ENCODE results near the gene RNF123.

Gene RNF123

DNA sequence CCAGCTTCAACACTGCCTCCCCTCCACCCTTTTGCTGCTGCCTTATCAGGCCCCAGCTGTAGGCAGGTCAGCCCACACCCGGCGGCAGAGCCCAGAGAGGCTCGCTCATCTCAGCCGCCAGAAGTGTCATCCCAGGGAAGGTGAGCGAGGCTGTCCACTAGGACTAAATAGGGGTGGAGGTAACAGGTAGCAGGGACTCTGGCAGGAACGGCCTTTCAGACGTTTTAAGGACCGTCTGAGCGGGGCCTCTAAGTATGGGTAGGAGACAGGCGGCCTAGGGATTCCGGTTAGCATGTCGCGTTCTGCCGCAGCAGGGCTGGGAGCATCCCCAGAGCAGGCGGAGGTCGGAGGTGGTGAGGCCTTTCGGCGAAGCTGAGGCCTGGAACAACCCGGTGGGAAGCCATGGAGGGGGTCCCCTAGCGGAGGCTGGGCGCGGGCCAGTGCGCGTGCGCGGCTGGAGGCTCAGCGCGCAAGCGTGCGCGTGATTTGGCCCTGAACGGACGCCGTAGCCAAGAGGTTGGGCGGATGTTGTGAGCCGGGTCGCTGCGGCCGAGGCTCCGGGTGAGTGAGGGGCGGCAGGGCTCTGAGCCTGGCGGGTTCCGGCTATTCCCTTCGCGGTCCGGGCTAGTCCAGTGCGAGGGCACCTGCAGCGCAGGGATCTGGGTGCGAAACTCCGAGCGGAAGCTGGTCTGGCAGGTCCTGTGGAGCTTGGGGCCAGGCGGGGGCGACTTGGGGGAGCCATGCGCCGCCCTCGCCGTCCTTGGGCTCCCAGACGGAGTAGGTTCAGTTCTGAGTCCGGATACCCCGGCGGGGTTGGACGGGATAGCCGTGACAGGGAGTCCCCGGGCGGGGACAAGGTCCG lies at the start of gene RNF123, which contains the start of gene MST1:
RNF123 (plus strand) TSS at position 512 of the 862 bp plus-strand sequence. CDS start 1,609 bp downstream, outside the sequence.
MST1 (minus strand) TSS at position 429 of the 862 bp plus-strand sequence. CDS start 783 bp downstream, outside the sequence.
- in situ Hi-C loops (cut with MboI; ENCODE audit: low sequenced_read_pairs) = no loop called here

- in situ Hi-C loops (cut with MboI; ENCODE audit: low sequenced_read_pairs) = no loop called here
These were observed 48.1 kb upstream of the RNF123 start for GRCh38 chr3:49641292-49641691.

DNA sequence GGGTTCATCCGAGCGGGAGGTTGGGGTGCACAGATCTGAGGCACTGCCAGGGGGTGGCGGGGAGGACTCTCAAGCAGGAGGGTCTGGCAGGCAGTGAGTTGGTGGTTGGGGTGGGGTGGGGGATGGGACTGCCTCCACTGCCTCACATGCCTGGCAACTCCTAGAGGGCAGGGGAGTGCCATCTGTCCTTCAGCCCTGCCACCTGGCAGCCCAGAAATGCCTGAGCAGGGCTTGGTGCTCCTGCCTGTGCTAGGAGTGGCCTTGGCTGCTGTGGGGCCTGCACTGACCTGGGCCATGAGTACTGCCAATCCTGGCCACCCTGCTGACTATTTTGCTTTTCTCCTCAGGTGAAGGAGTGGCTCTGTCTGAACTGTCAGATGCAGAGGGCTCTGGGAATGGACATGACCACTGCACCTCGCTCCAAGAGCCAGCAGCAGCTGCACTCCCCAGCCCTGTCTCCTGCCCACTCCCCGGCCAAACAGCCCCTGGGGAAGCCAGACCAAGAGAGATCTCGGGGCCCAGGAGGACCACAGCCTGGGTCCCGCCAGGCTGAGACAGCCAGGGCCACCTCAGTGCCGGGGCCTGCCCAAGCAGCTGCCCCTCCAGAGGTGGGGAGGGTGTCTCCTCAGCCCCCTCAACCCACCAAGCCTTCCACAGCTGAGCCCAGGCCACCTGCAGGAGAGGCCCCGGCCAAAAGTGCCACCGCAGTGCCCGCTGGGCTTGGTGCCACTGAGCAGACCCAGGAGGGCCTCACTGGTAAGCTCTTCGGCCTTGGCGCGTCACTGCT lies 47.2 kb upstream of the RNF123 start:
- in situ Hi-C loops (cut with MboI; ENCODE audit: low sequenced_read_pairs) = no loop called here

DNA sequence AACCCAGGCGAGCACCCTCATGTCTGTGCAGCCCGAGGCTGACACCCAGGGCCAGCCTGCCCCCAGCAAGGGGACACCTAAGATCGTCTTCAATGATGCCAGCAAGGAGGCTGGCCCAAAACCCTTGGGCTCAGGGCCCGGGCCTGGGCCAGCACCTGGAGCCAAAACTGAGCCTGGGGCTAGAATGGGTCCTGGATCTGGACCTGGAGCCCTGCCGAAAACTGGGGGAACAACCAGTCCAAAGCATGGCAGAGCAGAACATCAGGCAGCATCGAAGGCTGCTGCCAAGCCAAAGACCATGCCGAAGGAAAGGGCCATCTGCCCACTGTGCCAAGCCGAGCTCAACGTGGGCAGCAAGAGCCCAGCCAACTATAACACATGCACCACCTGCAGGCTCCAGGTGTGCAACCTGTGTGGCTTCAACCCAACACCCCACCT lies 46.6 kb upstream of the RNF123 start:
- in situ Hi-C loops (cut with MboI; ENCODE audit: low sequenced_read_pairs) = no loop called here

- in situ Hi-C loops (cut with MboI; ENCODE audit: low sequenced_read_pairs) = no loop called here
These were observed 44.7 kb upstream of the RNF123 start for GRCh38 chr3:49644684-49645083.

GRCh38 chr3:49646236-49646635 lies 43.1 kb upstream of the RNF123 start:
- in situ Hi-C loops (cut with MboI; ENCODE audit: low sequenced_read_pairs) = no loop called here

- in situ Hi-C loops (cut with MboI; ENCODE audit: low sequenced_read_pairs) = no loop called here
These were observed 41.6 kb upstream of the RNF123 start for GRCh38 chr3:49647741-49648140.

- in situ Hi-C loops (cut with MboI; ENCODE audit: low sequenced_read_pairs) = no loop called here
These were observed 40.9 kb upstream of the RNF123 start for GRCh38 chr3:49648354-49649019.

GRCh38 chr3:49649576-49649975 lies 39.8 kb upstream of the RNF123 start:
- in situ Hi-C loops (cut with MboI; ENCODE audit: low sequenced_read_pairs) = no loop called here

DNA sequence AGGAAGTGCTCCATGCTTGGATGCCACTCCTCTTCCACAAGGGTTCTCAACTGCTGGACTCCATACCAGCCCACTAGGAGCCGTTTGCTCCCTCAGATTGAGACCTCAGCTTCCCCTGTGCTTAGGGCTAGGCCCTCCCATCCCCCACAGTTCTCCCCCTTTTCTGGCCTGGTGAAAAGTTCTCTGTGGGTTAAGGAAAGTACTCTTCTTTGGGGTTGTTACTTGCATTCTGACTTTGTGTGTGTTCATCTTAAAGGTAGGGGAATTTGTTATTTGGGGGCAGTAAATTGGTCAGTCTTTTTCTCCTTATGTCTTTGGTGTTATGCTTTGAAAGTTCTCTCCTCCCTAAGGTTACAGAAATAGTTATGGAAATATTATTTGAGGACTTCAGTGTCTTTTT lies 39.2 kb upstream of the RNF123 start:
- in situ Hi-C loops (cut with MboI; ENCODE audit: low sequenced_read_pairs) = no loop called here

DNA sequence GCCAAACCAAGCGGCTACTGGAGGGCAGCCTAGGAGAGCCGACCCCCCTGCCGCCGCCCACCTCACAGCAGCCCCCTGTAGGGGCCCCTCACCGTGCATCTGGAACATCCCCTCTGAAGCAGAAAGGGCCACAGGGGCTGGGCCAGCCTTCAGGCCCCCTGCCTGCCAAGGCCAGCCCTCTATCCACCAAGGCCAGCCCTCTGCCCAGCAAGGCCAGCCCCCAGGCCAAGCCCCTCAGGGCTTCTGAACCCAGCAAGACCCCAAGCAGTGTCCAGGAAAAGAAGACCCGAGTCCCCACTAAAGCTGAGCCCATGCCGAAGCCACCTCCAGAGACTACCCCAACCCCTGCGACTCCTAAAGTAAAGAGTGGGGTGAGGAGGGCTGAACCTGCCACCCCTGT lies 38.7 kb upstream of the RNF123 start:
- in situ Hi-C loops (cut with MboI; ENCODE audit: low sequenced_read_pairs) = no loop called here

DNA sequence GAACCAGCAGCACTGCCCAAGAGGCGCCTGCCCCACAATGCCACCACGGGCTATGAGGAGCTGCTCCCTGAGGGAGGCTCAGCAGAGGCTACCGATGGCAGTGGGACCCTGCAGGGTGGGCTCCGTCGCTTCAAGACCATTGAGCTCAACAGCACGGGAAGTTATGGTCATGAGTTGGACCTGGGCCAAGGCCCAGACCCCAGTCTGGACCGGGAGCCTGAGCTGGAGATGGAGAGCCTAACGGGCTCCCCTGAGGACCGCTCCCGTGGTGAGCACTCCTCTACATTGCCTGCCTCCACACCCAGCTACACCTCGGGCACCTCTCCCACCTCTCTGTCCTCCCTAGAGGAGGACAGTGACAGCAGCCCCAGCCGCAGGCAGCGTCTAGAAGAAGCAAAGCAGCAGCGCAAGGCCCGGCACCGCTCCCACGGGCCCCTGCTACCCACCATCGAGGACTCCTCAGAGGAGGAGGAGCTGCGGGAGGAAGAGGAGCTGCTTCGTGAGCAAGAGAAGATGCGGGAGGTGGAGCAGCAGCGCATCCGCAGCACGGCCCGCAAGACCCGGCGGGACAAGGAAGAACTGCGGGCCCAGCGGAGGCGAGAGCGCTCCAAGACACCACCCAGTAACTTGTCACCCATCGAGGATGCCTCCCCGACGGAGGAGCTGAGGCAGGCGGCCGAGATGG lies 37.0 kb upstream of the RNF123 start:
- in situ Hi-C loops (cut with MboI; ENCODE audit: low sequenced_read_pairs) = no loop called here

- in situ Hi-C loops (cut with MboI; ENCODE audit: low sequenced_read_pairs) = no loop called here
These were observed 36.4 kb upstream of the RNF123 start for GRCh38 chr3:49652903-49653415.

GRCh38 chr3:49653621-49654020 lies 35.7 kb upstream of the RNF123 start:
- in situ Hi-C loops (cut with MboI; ENCODE audit: low sequenced_read_pairs) = no loop called here

DNA sequence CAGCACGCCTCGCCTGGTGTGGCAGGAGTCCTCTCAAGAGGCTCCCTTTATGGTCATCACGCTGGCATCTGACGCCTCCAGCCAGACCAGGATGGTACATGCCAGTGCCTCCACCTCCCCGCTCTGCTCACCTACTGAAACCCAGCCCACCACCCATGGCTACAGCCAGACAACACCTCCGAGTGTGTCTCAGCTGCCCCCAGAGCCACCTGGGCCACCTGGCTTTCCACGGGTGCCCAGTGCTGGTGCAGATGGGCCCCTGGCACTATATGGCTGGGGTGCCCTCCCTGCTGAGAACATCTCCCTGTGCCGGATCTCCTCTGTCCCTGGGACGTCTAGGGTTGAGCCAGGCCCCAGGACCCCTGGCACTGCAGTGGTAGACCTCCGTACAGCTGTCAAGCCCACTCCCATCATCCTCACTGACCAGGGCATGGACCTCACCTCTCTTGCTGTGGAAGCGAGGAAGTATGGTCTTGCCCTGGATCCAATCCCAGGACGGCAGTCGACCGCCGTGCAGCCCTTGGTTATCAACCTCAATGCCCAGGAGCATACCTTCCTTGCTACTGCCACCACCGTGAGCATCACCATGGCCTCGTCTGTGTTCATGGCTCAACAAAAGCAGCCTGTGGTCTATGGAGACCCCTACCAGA lies 35.1 kb upstream of the RNF123 start:
- in situ Hi-C loops (cut with MboI; ENCODE audit: low sequenced_read_pairs) = no loop called here

DNA sequence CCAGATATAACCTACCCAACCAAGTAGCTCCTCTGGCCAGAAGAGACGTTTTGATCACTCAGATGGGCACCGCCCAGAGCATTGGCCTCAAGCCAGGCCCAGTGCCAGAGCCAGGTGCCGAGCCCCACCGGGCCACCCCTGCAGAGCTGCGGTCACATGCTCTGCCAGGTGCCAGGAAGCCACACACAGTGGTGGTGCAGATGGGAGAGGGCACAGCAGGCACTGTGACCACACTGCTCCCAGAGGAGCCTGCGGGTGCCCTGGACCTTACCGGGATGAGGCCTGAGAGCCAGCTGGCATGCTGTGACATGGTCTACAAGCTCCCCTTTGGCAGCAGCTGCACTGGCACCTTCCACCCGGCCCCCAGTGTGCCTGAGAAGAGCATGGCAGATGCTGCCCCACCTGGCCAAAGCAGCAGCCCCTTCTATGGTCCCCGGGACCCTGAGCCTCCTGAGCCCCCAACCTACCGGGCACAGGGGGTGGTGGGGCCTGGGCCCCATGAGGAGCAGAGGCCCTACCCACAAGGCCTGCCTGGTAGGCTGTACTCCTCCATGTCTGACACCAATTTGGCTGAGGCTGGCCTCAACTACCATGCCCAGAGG lies 34.3 kb upstream of the RNF123 start:
- in situ Hi-C loops (cut with MboI; ENCODE audit: low sequenced_read_pairs) = no loop called here

DNA sequence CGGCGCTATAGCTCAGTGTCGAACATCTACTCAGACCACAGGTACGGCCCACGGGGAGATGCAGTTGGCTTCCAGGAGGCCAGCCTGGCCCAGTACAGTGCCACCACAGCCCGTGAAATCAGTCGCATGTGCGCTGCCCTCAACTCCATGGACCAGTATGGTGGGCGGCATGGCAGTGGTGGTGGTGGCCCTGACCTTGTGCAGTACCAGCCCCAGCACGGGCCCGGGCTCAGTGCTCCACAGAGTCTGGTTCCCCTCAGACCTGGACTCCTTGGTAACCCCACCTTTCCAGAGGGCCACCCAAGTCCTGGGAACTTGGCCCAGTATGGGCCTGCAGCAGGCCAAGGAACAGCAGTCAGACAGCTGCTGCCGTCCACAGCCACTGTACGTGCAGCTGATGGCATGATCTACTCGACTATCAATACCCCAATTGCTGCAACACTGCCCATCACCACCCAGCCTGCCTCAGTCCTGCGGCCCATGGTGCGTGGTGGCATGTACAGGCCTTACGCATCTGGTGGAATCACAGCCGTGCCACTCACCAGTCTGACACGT lies 33.5 kb upstream of the RNF123 start:
- in situ Hi-C loops (cut with MboI; ENCODE audit: low sequenced_read_pairs) = no loop called here

- in situ Hi-C loops (cut with MboI; ENCODE audit: low sequenced_read_pairs) = no loop called here
These were observed 32.7 kb upstream of the RNF123 start for GRCh38 chr3:49656541-49657112.

Data from hTERT RPE-1 (cell line).